GM12874 (cell line): ENCODE measurements around the gene RRAD.
A peak's percentile ranks its signal among the peaks of the same experiment; 100 is the strongest.

Source experiments
- TF ChIP-seq, protein P1 (sequence below): IDR thresholded peaks from 2 replicates; pipeline ENCODE4 v1.5.1; 2011; ENCODE audit warnings: low read depth, mild to moderate bottlenecking, control low read depth, low read length, moderate library complexity; ENCODE audit not compliant: insufficient read depth

Gene RRAD

DNA sequence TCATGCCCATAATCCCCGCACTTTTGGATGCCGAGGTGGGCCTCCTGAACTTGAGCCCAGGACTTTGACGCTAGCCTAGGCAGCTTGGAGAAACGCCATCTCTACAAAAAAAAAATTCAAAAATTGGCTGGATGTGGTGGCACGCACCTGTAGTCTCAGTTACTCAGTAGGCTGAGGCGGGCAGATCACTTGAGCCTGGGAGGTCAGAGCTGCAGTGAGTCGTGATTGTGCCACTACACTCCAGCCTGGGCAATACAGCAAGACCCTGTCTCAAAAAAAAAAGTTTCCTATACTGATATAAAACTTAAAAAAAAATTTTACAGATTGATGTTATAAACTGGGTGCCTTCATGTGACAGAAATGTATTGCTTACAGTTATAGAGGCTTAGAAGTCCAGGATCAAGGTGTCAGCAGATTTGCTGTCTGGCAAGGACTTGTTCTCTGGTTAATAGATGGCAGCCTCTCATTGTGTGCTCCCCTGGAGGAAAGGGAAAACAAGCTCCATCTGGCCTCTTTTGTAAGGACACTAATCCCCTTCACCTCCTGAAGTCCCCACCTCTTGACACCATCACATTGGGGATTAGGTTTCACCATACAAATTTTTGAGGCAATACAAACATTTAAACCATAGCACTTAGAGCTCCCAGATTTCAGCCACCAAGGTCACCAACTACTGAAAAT is 27.2 kb upstream of the RRAD start:
- TF ChIP-seq, protein P1, sequence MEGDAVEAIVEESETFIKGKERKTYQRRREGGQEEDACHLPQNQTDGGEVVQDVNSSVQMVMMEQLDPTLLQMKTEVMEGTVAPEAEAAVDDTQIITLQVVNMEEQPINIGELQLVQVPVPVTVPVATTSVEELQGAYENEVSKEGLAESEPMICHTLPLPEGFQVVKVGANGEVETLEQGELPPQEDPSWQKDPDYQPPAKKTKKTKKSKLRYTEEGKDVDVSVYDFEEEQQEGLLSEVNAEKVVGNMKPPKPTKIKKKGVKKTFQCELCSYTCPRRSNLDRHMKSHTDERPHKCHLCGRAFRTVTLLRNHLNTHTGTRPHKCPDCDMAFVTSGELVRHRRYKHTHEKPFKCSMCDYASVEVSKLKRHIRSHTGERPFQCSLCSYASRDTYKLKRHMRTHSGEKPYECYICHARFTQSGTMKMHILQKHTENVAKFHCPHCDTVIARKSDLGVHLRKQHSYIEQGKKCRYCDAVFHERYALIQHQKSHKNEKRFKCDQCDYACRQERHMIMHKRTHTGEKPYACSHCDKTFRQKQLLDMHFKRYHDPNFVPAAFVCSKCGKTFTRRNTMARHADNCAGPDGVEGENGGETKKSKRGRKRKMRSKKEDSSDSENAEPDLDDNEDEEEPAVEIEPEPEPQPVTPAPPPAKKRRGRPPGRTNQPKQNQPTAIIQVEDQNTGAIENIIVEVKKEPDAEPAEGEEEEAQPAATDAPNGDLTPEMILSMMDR, result no peak

DNA sequence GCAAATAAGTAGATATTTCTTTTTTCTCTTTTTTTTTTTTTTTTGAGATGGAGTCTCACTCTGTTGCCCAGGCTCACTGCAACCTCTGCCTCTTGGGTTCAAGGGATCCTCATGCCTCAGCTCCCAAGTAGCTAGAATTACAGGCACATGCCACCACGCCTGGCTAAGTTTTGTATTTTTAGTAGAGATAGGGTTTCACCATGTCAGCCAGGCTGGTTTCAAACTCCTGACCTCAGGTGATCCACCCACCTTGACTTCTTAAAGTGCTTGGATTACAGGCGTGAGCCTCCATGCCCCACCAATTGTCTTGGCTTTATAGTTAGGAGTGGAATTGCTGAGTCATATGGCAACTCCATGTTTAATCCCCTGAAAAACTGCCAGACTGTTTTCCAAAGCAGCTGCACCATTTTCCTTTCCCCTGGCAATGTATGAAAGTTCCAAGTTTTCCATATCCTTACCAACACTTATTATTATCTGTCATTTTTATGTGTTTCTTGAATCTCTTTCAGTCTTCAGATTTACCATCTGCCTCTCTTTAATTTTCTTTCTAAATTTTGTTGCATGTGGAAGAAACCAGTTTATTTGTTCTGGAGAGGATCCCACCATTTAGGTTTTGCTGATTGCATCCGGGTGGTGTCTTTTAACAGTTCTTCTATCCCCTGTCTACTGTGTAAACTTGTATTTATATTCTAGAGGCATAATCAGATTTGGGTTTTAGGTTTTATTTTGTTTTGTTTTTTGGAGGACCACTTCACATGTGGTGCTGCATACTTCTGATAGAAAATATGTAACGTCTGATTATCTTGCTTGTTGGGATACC is 25.8 kb upstream of the RRAD start:
- TF ChIP-seq, protein P1, result no peak

GRCh38 chr16:66950437-66950836 is 25.1 kb upstream of the RRAD start:
- TF ChIP-seq, protein P1, result no peak

DNA sequence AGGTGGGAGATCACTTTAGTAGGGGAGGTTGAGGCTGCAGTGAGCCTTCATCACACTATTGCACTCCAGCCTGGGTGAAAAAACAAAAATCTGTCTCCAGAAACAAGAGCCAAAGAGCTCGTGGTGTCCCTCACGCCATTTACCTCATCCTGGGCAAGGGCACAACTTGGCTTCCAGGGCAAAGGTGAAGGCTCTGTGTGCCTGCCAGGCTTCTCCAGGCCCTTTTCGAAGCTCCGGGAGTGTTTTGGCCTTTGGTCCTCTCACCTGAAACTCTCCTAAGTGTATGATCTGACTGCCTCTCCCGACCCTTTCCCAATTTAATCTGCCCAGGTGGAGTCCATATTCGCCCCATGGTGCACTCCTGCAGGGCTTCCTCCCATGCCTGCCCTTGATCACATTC is 24.1 kb upstream of the RRAD start:
- TF ChIP-seq, protein P1, result no peak

DNA sequence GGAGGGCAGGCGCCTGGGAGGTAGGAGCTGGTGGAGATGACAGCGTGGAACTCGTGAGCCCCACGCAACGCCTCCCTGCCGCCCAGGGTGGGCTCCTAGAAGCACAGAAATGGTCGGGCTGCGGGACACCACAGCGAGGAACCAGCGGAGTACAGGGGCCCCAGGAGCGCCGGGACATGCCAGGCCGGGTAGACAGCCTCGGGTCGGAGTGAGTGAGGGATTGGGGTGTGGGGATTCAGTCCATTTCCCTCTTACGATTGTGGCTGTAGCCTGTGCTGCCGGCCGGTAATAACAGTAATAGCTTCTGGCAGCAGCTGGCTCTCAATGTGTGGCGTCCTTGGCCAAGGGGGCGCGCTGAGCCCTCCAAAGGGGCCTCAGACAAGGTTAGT is 23.5 kb upstream of the RRAD start:
- TF ChIP-seq, protein P1, result no peak

DNA sequence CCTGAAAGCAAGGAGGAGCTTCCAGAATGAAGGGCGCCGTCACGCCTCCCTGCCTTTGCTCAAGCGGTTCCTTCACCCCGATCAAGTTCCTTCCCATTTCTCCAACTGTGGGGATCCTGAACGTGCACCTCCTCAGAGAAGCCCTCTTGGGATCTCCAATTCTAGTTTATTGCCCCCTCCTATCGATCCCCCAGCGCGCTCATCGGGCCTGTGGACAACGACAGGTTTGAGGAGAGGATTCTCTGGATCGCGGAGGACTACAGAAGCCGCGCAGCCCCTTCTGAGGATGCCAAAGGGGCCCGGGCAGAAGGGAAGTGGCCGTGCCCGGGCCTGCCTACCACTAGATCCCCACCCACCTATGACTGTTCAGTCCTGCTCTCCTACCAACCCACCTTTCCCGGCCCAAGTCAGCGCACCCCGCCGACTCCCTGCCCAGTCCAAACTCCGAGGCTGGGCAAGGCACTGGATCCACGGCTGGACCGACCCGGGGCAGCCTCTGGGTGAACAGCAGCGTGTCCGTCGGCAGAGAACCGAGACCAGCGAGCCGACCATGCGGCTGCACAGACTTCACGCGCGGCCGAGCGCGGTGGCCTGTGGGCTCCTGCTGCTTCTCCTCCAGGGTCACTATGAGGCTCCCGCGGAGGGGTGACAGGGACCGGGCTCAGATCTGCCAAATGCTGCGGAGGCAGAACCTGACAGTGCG is 22.9 kb upstream of the RRAD start:
- TF ChIP-seq, protein P1, result no peak

DNA sequence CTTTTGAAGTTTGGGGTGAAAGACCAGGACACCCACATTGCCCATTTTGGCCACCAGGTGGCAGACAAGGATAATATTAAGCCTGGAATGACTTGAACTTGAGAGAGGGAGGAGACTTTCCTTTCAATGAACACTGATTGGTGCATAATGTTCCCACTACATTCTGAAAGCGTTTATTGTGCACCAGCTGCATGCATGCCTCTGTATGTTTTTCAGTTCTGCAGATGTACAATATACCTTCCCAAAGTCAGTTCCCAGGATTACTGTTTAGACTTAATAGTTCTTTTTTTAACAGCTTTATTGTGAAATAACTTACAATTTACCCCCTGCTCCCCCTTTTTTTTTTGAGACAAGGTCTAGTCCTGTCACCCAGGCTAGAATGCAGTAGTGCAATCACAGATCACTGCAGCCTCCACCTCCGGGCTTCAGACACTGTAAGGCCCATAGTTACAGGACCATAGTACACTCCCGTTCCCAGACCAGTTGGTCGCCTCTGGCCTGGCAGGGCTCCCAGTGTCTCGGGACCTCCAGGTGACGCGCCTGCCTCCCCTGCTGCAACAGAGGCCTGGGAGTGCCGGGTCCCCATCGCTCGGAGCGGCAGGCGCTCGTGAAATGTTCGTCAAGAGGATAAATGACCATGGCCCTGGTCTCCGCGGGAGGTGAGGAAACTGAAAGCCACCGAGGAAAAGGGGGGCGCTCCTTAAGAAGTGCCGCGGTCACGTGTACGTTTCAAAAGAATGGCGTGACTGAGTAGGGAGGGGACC is 22.1 kb upstream of the RRAD start:
- TF ChIP-seq, protein P1, result peak; percentile 76
